ENCODE data around the gene MMP1. TPM values are rescaled to one million over a fixed set of nuclear protein-coding genes. Genes with fewer than 3 reads are reported as not detected.

Gene MMP1
- total RNA-seq (2014; rRNA removed; shearing (Covaris generic)) = 7.9 and 9.4 TPM in 2 replicates
- 7.9 and 8.1 TPM in 2 replicates for polyA plus RNA-seq (2015; cell fraction: cytosol; rRNA removed)
- polyA plus RNA-seq (2015; cell fraction: nucleus; rRNA removed) = 19.8 and 20.7 TPM in 2 replicates

- peak; percentile 76 for DNase-seq (ENCODE audit: low read depth)
Observed at GRCh38 chr11:102798012-102798746, at the start of gene MMP1. Gene MMP1 (minus strand): TSS chr11:102798160. CDS start chr11:102798092, 68 bp downstream.

GRCh38 chr11:102846292-102846691 lies 48.3 kb upstream of the MMP1 start:
- peak; percentile 42 for DNase-seq (ENCODE audit: low read depth)

- DNase-seq (ENCODE audit: low read depth) = peak; percentile 88
Observed at GRCh38 chr11:102843489-102843888, 45.5 kb upstream of the MMP1 start, which contains the start of gene MMP3. Gene MMP3 (minus strand): TSS chr11:102843609. CDS start chr11:102843546, 63 bp downstream.

GRCh38 chr11:102842930-102843329 lies 45.0 kb upstream of the MMP1 start:
- no peak for DNase-seq (ENCODE audit: low read depth)

- no peak for DNase-seq (ENCODE audit: low read depth)
Observed at GRCh38 chr11:102840018-102840417, 42.1 kb upstream of the MMP1 start.

GRCh38 chr11:102837646-102838045 lies 39.7 kb upstream of the MMP1 start:
- DNase-seq (ENCODE audit: low read depth) = no peak

- no peak for DNase-seq (ENCODE audit: low read depth)
Observed at GRCh38 chr11:102837156-102837555, 39.2 kb upstream of the MMP1 start.

- peak; percentile 23 for DNase-seq (ENCODE audit: low read depth)
Observed at GRCh38 chr11:102836290-102836875, 38.4 kb upstream of the MMP1 start.

- DNase-seq (ENCODE audit: low read depth) = no peak
Observed at GRCh38 chr11:102833731-102834130, 35.8 kb upstream of the MMP1 start.

- DNase-seq (ENCODE audit: low read depth) = no peak
Observed at GRCh38 chr11:102832612-102833011, 34.7 kb upstream of the MMP1 start.

GRCh38 chr11:102831489-102832440 lies 33.8 kb upstream of the MMP1 start:
- no peak for DNase-seq (ENCODE audit: low read depth)

GRCh38 chr11:102831128-102831488 lies 33.1 kb upstream of the MMP1 start:
- DNase-seq (ENCODE audit: low read depth) = no peak

- DNase-seq (ENCODE audit: low read depth) = no peak
Observed at GRCh38 chr11:102830001-102830727, 32.2 kb upstream of the MMP1 start.

- no peak for DNase-seq (ENCODE audit: low read depth)
Observed at GRCh38 chr11:102829316-102830000, 31.5 kb upstream of the MMP1 start.

- no peak for DNase-seq (ENCODE audit: low read depth)
Observed at GRCh38 chr11:102824556-102824955, 26.6 kb upstream of the MMP1 start.

GRCh38 chr11:102819491-102819890 lies 21.5 kb upstream of the MMP1 start:
- no peak for DNase-seq (ENCODE audit: low read depth)

GRCh38 chr11:102813484-102813883 lies 15.5 kb upstream of the MMP1 start:
- DNase-seq (ENCODE audit: low read depth) = no peak

- no peak for DNase-seq (ENCODE audit: low read depth)
Observed at GRCh38 chr11:102812188-102812587, 14.2 kb upstream of the MMP1 start.

- DNase-seq (ENCODE audit: low read depth) = peak; percentile 57
Observed at GRCh38 chr11:102810950-102811660, 13.1 kb upstream of the MMP1 start.

- DNase-seq (ENCODE audit: low read depth) = no peak
Observed at GRCh38 chr11:102809971-102810370, 12.0 kb upstream of the MMP1 start.

Data from HT1080 (cell line).